ENCODE results near the gene GPRC5C.
"Not testable (repeated sequence)": the region's sequence is repeated elsewhere in the genome, so short reads cannot be mapped to it uniquely, and the experiment has no call there.

GPRC5C gene

DNA sequence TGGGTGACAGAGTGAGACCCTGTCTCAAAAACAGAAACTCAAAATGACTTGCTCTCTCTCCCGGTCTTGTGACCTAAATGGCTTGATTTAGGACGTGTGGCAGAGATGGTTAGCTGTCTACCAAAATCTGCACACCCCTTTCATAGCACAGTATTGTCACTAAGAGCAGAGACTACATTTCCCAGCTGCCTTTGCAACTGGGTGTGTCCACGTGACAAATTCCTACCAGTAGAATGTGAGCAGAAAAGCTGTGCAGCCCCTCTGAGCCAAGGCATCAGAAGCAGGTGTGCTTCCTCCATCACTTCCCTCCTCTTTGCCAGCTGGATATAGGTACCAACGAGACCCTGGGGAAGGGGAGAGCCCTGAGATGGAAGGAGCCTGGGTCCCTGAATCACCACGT, 39.0 kb upstream of the GPRC5C start:
- H3K4me3 ChIP-seq (ENCODE audit: low read depth, low read length), result no peak overlapping the region
- H3K79me2 ChIP-seq (ENCODE audit: control insufficient read depth, insufficient read depth, low read length, unreplicated experiment), result no peaks in the 10 kb centered on the region
- H3K27ac ChIP-seq (ENCODE audit: low read depth, low read length), result no peak overlapping the region
- H2AFZ ChIP-seq (ENCODE audit: low read length, unreplicated experiment), result no peak overlapping the region
- H3K4me1 ChIP-seq (ENCODE audit: control insufficient read depth, insufficient read depth, low read length, unreplicated experiment), result no peaks in the 10 kb centered on the region
- H3K27me3 ChIP-seq (ENCODE audit: insufficient read depth, low read length), result 0 out of 2 replicates have a peak, but pooled peaks cover 2% of the 10 kb centered on the region
- no peaks in the 10 kb centered on the region for H3K36me3 ChIP-seq (ENCODE audit: insufficient read depth, low read length)

DNA sequence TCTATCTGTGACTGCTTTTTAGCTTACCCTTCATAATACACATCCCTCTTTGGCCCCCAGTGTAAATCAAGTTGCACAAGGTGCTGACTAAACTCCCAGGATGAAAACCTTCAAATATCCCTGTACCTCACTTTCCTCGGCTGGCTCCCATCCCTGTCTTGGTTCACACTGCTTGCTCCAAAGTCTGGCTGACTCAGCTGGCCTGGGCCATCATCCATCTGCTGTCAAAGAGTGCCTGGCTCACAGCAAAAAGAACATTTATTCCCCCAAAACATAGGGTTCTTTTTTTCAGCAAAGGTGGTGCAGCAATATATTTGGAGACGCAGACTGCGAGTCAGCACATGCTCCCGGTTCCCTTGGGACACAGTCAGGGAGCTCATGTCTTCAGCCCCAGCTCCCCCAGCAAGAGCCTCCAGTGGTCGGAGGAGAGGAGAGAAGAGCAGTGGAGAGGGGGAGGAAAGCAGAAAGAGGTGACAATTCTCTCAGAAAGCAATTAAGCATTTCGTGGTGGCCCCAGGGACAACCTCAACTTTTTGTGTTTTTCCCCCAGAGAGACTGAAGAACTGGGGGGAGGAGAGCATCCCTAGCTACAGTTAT, 38.4 kb upstream of the GPRC5C start:
- Histone ChIP-seq H3K36me3 (ENCODE audit: insufficient read depth, low read length) (no peaks in the 10 kb centered on the region), H3K4me3 (ENCODE audit: low read depth, low read length) (no peak overlapping the region), H3K27me3 (ENCODE audit: insufficient read depth, low read length) (0 out of 2 replicates have a peak, but pooled peaks cover 2% of the 10 kb centered on the region), H3K4me1 (ENCODE audit: control insufficient read depth, insufficient read depth, low read length, unreplicated experiment) (no peaks in the 10 kb centered on the region), H2AFZ (ENCODE audit: low read length, unreplicated experiment) (no peak overlapping the region), H3K79me2 (ENCODE audit: control insufficient read depth, insufficient read depth, low read length, unreplicated experiment) (no peaks in the 10 kb centered on the region), H3K27ac (ENCODE audit: low read depth, low read length) (no peak overlapping the region)

DNA sequence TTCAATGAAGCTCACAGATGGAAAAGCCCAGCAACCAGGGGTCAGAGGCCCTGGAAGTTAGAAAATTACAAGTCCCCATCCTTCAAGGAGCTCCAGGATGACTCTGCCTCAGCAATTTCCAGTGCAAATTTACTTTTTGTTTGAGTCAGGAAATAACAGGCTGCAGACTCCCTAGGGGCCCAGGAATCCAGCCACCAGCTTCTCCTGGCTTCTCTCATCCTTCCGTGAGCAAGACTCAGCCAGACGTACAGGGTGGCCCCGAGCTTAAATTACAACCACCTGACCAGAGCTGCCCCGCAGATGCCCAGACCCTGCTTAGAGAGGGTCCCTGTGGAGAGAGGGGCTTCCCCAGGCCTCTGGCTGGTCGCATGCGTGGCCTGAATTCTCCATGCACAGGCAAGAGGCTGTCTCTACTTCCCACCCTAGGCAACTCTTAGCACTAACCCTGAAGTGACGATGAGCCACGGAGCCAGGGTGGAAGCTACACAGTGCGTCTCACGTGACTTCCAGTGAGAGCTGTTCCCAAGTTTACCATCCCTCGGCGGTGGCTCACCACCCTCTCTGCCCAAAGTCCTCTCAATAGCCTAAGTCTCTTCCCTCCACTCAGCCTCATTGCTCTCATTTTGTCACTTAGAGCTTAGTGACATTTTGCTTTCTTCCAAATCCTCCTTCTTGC, 37.5 kb upstream of the GPRC5C start:
- no peaks in the 10 kb centered on the region for H3K79me2 ChIP-seq (ENCODE audit: control insufficient read depth, insufficient read depth, low read length, unreplicated experiment)
- H2AFZ ChIP-seq (ENCODE audit: low read length, unreplicated experiment), result no peak overlapping the region
- no peak overlapping the region for H3K4me3 ChIP-seq (ENCODE audit: low read depth, low read length)
- H3K27ac ChIP-seq (ENCODE audit: low read depth, low read length), result no peak overlapping the region
- no peaks in the 10 kb centered on the region for H3K36me3 ChIP-seq (ENCODE audit: insufficient read depth, low read length)
- H3K27me3 ChIP-seq (ENCODE audit: insufficient read depth, low read length), result 0 out of 2 replicates have a peak, but pooled peaks cover 8% of the 10 kb centered on the region
- H3K4me1 ChIP-seq (ENCODE audit: control insufficient read depth, insufficient read depth, low read length, unreplicated experiment), result no peaks in the 10 kb centered on the region

DNA sequence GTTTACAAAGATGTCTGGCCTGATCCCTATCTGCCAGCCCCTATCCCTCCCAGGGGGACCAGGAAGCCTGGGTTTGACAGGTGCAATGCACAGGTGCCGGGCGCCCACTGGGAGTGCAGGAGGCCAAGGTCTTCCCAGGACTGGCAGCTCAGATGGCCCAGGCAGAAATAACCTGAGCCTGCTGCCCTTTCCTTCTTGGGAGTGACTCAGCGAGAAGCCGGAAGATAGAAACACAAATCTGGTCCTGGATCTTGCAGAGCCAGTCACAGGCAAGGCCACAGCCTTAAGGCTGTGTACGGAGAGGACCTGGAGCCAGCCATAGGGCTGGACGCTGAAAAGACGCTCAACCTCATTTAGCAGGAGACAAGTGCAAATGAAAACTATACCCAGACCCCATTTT, 36.9 kb upstream of the GPRC5C start:
- H3K4me3 ChIP-seq (ENCODE audit: low read depth, low read length), result no peak overlapping the region
- no peak overlapping the region for H2AFZ ChIP-seq (ENCODE audit: low read length, unreplicated experiment)
- no peaks in the 10 kb centered on the region for H3K36me3 ChIP-seq (ENCODE audit: insufficient read depth, low read length)
- H3K79me2 ChIP-seq (ENCODE audit: control insufficient read depth, insufficient read depth, low read length, unreplicated experiment), result no peaks in the 10 kb centered on the region
- peaks cover 11% of the 10 kb centered on the region; the same call in 1 of the 2 replicates for H3K27me3 ChIP-seq (ENCODE audit: insufficient read depth, low read length)
- no peaks in the 10 kb centered on the region for H3K4me1 ChIP-seq (ENCODE audit: control insufficient read depth, insufficient read depth, low read length, unreplicated experiment)
- no peak overlapping the region for H3K27ac ChIP-seq (ENCODE audit: low read depth, low read length)

DNA sequence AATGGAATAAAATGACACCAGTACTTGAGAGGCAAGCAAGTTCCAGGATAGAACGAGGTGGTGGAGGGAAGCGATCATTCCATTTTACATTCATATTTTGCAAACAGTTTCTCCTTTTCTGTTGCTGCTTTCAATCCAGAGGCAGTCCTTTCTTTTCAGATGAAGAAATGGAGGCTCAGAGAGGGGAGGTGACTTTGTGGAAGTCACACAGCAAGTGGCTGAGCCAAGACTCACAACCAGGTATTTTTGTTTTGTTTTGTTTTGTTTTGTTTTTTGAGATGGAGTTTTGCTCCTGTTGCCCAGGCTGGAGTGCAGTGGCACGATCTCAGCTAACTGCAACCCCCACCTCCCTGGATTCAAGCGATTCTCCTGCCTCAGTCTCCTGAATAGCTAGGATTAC, 35.3 kb upstream of the GPRC5C start:
- Histone ChIP-seq H3K4me1 (ENCODE audit: control insufficient read depth, insufficient read depth, low read length, unreplicated experiment) (no peaks in the 10 kb centered on the region), H3K4me3 (ENCODE audit: low read depth, low read length) (no peak overlapping the region), H2AFZ (ENCODE audit: low read length, unreplicated experiment) (no peak overlapping the region), H3K79me2 (ENCODE audit: control insufficient read depth, insufficient read depth, low read length, unreplicated experiment) (no peaks in the 10 kb centered on the region), H3K27me3 (ENCODE audit: insufficient read depth, low read length) (peaks cover 14% of the 10 kb centered on the region; the same call in 1 of the 2 replicates), H3K27ac (ENCODE audit: low read depth, low read length) (no peak overlapping the region), H3K36me3 (ENCODE audit: insufficient read depth, low read length) (no peaks in the 10 kb centered on the region)

DNA sequence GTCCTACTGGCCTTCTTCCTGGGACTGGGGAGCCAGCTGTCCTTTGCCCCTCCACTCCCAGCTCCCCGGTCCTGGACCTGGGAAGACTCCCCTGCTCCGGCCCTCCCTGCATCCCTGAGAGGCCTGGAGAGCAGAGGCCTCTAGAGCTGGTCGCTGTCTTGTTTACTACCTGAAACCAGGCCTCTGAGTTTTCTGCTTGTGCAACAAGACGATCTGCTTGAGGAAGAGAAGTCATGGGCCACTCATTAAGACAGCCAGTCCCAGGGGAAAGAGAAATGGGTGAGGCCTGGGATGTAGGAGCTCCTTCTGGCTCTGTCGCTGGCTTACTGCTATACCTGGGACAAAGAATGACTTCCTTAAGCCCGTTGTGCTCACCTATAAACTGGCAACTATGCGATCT, 29.8 kb upstream of the GPRC5C start:
- H3K36me3 ChIP-seq (ENCODE audit: insufficient read depth, low read length), result no peaks in the 10 kb centered on the region
- no peak overlapping the region for H2AFZ ChIP-seq (ENCODE audit: low read length, unreplicated experiment)
- no peaks in the 10 kb centered on the region for H3K4me1 ChIP-seq (ENCODE audit: control insufficient read depth, insufficient read depth, low read length, unreplicated experiment)
- H3K27me3 ChIP-seq (ENCODE audit: insufficient read depth, low read length), result peaks cover 23% of the 10 kb centered on the region; the same call in 1 of the 2 replicates
- H3K79me2 ChIP-seq (ENCODE audit: control insufficient read depth, insufficient read depth, low read length, unreplicated experiment), result no peaks in the 10 kb centered on the region
- H3K4me3 ChIP-seq (ENCODE audit: low read depth, low read length), result no peak overlapping the region
- H3K27ac ChIP-seq (ENCODE audit: low read depth, low read length), result no peak overlapping the region

DNA sequence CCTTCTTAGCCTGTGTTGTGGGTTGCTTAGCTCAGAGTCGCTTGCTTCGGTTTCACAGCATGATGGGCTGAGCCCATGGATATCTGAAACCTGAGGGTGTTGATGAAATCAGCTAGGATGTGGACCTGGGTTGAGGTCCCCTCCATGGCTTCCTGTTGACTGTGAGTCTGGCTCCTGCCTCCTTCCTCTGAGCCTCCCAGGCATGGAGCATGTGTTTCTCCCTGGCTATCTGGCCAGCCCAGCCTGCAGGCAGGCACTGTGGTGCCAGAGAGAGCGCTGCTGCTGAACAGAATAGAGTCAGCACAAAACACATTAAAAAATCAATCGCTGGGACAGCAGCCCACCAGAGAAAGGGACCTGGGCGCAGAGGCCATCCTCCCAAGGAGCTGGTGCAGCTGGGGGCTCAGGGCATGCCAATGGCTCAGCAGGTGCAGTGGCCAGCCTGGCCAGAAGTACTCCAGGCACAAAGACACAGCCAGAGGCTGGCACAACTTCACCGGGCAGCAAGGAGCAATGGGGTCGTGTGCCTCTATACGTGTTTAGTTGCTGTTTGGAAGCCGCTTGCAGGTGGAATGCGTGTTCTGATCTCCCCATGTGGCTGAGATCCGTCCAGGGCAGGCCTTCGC, 28.3 kb upstream of the GPRC5C start:
- Histone ChIP-seq H3K27me3 (ENCODE audit: insufficient read depth, low read length) (peaks cover 23% of the 10 kb centered on the region; the same call in 1 of the 2 replicates), H3K4me1 (ENCODE audit: control insufficient read depth, insufficient read depth, low read length, unreplicated experiment) (no peaks in the 10 kb centered on the region), H3K36me3 (ENCODE audit: insufficient read depth, low read length) (no peaks in the 10 kb centered on the region), H3K79me2 (ENCODE audit: control insufficient read depth, insufficient read depth, low read length, unreplicated experiment) (no peaks in the 10 kb centered on the region), H3K27ac (ENCODE audit: low read depth, low read length) (no peak overlapping the region), H3K4me3 (ENCODE audit: low read depth, low read length) (no peak overlapping the region), H2AFZ (ENCODE audit: low read length, unreplicated experiment) (no peak overlapping the region)

DNA sequence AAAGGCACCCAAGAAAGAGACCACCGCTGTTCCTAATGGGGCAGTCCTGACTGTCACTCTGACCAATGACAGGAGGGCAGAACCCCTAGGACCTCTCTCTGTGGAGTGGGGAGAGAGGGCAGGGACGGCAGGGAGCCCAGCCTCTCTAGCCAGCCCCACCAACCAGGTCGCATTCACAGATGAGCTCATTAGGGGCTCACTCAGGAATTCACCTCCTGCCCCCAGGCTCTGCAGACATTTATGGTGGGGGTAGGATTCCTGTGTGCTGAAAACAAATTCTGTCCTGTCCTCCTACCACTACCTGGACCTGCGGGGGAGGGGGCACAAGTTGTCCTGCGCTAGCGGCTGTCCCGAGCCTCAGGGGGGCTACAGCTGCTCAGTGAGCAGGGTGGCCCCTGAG, 27.7 kb upstream of the GPRC5C start:
- H3K27me3 ChIP-seq (ENCODE audit: insufficient read depth, low read length), result peaks cover 19% of the 10 kb centered on the region; the same call in 1 of the 2 replicates
- no peaks in the 10 kb centered on the region for H3K79me2 ChIP-seq (ENCODE audit: control insufficient read depth, insufficient read depth, low read length, unreplicated experiment)
- H2AFZ ChIP-seq (ENCODE audit: low read length, unreplicated experiment), result no peak overlapping the region
- H3K4me3 ChIP-seq (ENCODE audit: low read depth, low read length), result no peak overlapping the region
- H3K36me3 ChIP-seq (ENCODE audit: insufficient read depth, low read length), result no peaks in the 10 kb centered on the region
- H3K27ac ChIP-seq (ENCODE audit: low read depth, low read length), result no peak overlapping the region
- no peaks in the 10 kb centered on the region for H3K4me1 ChIP-seq (ENCODE audit: control insufficient read depth, insufficient read depth, low read length, unreplicated experiment)

DNA sequence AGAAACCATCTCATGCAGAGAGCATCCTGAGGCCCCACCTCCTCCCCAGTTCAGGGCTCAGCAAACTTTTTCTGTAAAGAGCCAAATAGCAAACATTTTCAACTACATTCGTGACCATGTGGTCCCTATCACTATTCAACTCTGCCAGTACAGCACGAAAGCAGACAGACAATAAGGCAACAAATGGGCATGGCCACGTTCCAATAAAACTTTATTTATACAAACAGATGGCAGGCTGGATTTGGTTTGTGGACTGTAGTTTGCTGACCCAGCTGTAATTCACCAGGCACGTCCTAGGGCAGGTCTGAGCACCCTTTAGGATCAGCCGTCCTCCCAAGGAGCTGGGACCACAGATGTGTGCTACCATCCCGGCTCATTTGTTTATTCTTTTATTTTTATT, 27.1 kb upstream of the GPRC5C start:
- Histone ChIP-seq H3K4me1 (ENCODE audit: control insufficient read depth, insufficient read depth, low read length, unreplicated experiment) (no peaks in the 10 kb centered on the region), H2AFZ (ENCODE audit: low read length, unreplicated experiment) (no peak overlapping the region), H3K36me3 (ENCODE audit: insufficient read depth, low read length) (no peaks in the 10 kb centered on the region), H3K27me3 (ENCODE audit: insufficient read depth, low read length) (peaks cover 17% of the 10 kb centered on the region; the same call in 1 of the 2 replicates), H3K79me2 (ENCODE audit: control insufficient read depth, insufficient read depth, low read length, unreplicated experiment) (no peaks in the 10 kb centered on the region), H3K4me3 (ENCODE audit: low read depth, low read length) (no peak overlapping the region), H3K27ac (ENCODE audit: low read depth, low read length) (no peak overlapping the region)

DNA sequence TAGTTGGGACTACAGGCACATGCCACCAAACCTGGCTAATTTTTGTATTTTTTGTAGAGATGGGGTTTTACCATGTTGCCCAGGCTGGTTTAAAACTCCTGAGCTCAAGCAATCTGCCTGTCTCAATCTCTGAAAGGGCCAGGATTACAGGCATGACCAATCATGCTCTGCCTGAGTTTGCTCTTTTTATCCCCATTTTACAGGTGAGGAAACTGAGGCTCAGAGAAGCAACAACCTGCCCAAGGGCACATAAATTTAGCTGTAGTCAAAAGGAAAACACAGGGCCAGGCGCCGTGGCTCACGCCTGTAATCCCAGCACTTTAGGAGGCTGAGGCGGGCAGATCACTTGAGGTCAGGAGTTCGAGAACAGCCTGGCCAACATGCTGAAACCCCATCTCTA, 26.6 kb upstream of the GPRC5C start:
- H3K27me3 ChIP-seq (ENCODE audit: insufficient read depth, low read length), result 0 out of 2 replicates have a peak, but pooled peaks cover 12% of the 10 kb centered on the region
- not testable (repeated sequence) for H3K79me2 ChIP-seq (ENCODE audit: control insufficient read depth, insufficient read depth, low read length, unreplicated experiment); H3K27ac ChIP-seq (ENCODE audit: low read depth, low read length); H3K4me1 ChIP-seq (ENCODE audit: control insufficient read depth, insufficient read depth, low read length, unreplicated experiment); H3K4me3 ChIP-seq (ENCODE audit: low read depth, low read length); H2AFZ ChIP-seq (ENCODE audit: low read length, unreplicated experiment); H3K36me3 ChIP-seq (ENCODE audit: insufficient read depth, low read length)

DNA sequence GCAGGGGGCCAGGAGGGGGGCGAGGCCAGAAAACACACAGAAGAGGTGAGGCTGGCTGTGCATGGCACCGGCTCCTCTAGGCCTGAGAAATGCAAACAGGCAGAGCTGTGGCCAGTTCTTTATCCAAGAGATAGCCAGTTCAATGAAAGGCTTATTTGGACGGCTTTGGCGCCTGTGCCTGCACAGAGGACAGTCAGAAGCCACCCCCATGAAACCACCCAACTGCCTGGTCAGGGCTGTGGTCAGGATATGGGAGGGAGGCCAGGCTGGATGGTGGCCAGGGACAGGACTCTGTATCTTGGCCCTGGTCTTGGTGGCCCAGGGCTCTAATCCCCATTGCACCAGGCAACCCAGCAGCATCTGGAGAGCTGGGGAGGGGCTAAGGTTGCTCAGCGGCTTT, 24.5 kb upstream of the GPRC5C start:
- no peaks in the 10 kb centered on the region for H3K4me1 ChIP-seq (ENCODE audit: control insufficient read depth, insufficient read depth, low read length, unreplicated experiment)
- H3K4me3 ChIP-seq (ENCODE audit: low read depth, low read length), result no peak overlapping the region
- no peaks in the 10 kb centered on the region for H3K79me2 ChIP-seq (ENCODE audit: control insufficient read depth, insufficient read depth, low read length, unreplicated experiment)
- H3K36me3 ChIP-seq (ENCODE audit: insufficient read depth, low read length), result no peaks in the 10 kb centered on the region
- H2AFZ ChIP-seq (ENCODE audit: low read length, unreplicated experiment), result no peak overlapping the region
- 0 out of 2 replicates have a peak, but pooled peaks cover 12% of the 10 kb centered on the region for H3K27me3 ChIP-seq (ENCODE audit: insufficient read depth, low read length)
- H3K27ac ChIP-seq (ENCODE audit: low read depth, low read length), result no peak overlapping the region
